GM12864 (cell line): Measurements from ENCODE around the gene OOSP3.
"Not testable (repeated sequence)": the region's sequence is repeated elsewhere in the genome, so short reads cannot be mapped to it uniquely, and the experiment has no call there.

Experiments
- DNase-seq: peaks from one replicate; pipeline ENCODE4 v3.0.0-alpha.2; 2011; ENCODE audit warnings: low read depth
- H3K4me3 ChIP-seq: 2 replicates; pipeline ENCODE4 v1.5.1; 2011; ENCODE audit warnings: mild to moderate bottlenecking, low read depth, low read length, control low read depth
- CTCF ChIP-seq: IDR thresholded peaks from 2 replicates; pipeline ENCODE4 v1.5.1; 2011; ENCODE audit warnings: low read depth, mild to moderate bottlenecking, moderate library complexity, low read length, control low read depth, inconsistent platforms; ENCODE audit errors: missing control alignments

OOSP3 gene

GRCh38 chr11:59875856-59876519, 2.6 kb upstream of the OOSP3 start:
- no peak for TF ChIP-seq CTCF
- no peak overlapping the region for H3K4me3 ChIP-seq
- DNase-seq = no peak

- no peak overlapping the region for H3K4me3 ChIP-seq
- TF ChIP-seq CTCF = no peak
- DNase-seq = no peak
These were observed 1.3 kb upstream of the OOSP3 start for GRCh38 chr11:59877325-59877724.

- no peak for TF ChIP-seq CTCF
- no peak overlapping the region for H3K4me3 ChIP-seq
- no peak for DNase-seq
These were observed 798 bp upstream of the OOSP3 start for GRCh38 chr11:59877784-59878183.

- H3K4me3 ChIP-seq = no peak overlapping the region
- no peak for TF ChIP-seq CTCF
- DNase-seq = no peak
These were observed 985 bp downstream of the OOSP3 start for GRCh38 chr11:59879567-59879966.

- no peak for TF ChIP-seq CTCF
- DNase-seq = no peak
- no peak overlapping the region for H3K4me3 ChIP-seq
These were observed 5.0 kb downstream of the OOSP3 start for GRCh38 chr11:59883597-59883996.

GRCh38 chr11:59887156-59887555, 8.6 kb downstream of the OOSP3 start:
- H3K4me3 ChIP-seq, DNase-seq: not testable (repeated sequence)

- H3K4me3 ChIP-seq = no peak overlapping the region
- DNase-seq = no peak
- no peak for TF ChIP-seq CTCF
These were observed 13.2 kb downstream of the OOSP3 start for GRCh38 chr11:59891781-59892181.

- TF ChIP-seq CTCF = no peak
- no peak for DNase-seq
- no peak overlapping the region for H3K4me3 ChIP-seq
These were observed 16.0 kb downstream of the OOSP3 start for GRCh38 chr11:59894616-59895015.
